GM12892 (cell line): ENCODE measurements around the gene ABR.

Experiments used
- POLR2A ChIP-seq: IDR thresholded peaks from 2 replicates; pipeline ENCODE4 v1.6.1; 2011; ENCODE audit warnings: low read depth, low read length, control low read depth
- POLR2AphosphoS5 ChIP-seq: IDR thresholded peaks from 2 replicates; pipeline ENCODE4 v1.6.1; 2011; ENCODE audit warnings: low read depth, low read length, control low read depth

DNA sequence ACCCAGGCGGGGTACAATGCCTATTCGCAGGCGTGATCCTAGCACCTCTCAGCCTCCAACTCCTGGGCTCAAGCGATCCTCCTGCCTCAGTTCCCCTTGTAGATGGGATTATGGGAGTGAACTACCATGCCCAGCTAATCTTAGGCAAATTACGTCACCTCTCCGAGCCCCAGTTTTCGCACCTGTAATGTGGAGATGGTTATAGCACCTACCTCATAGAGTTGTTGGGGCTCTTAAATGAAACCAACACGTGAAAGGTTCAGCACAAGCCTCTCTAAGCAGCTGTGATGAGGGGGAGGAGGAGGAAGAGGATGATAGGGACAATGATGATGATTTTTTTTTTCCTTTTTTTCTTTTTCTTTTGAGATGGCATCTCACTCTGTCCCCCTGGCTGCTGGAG is 59.9 kb downstream of the ABR start:
- no peak for TF ChIP-seq POLR2A
- no peak for TF ChIP-seq POLR2AphosphoS5
